Stimulated activated CD8-positive, alpha-beta memory T cell treated with anti-CD3 and anti-CD28 coated beads, Interleukin-4, amount 100 ng/mL, for 4 hours (primary cell): Measurements from ENCODE around the gene VCPKMT.

Experiments used
- DNase-seq, 2 donors: peaks; one replicate each; pipeline ENCODE4 v3.0.0-alpha.2; 2020; ENCODE audit warnings: low read depth in 2 of 2, low spot score in 1 of 2

The VCPKMT gene

GRCh38 chr14:50067723-50068495, 48.5 kb downstream of the VCPKMT start:
- DNase-seq = no peak

GRCh38 chr14:50065583-50065982, 50.8 kb downstream of the VCPKMT start:
- no peak for DNase-seq

GRCh38 chr14:50064993-50065392, 51.4 kb downstream of the VCPKMT start:
- DNase-seq = peak in 1 of 2 donors; percentile 41

- no peak for DNase-seq
Observed at GRCh38 chr14:50063876-50064420, 52.4 kb downstream of the VCPKMT start.

- peak; percentile 66 to 68 for DNase-seq
Observed at GRCh38 chr14:50062438-50063085, 53.8 kb downstream of the VCPKMT start.

GRCh38 chr14:50061664-50062437, 54.5 kb downstream of the VCPKMT start:
- no peak for DNase-seq

- no peak for DNase-seq
Observed at GRCh38 chr14:50060871-50061663, 55.3 kb downstream of the VCPKMT start.

- no peak for DNase-seq
Observed at GRCh38 chr14:50059763-50060616, 56.4 kb downstream of the VCPKMT start.
